D341Med (cell line): ENCODE measurements around the gene ZNF426.
A peak's percentile ranks its signal among the peaks of the same experiment; 100 is the strongest.

Experiments
- DNase-seq: peaks from one replicate; pipeline ENCODE4 v3.0.0; 2012; ENCODE audit warnings: low spot score

ZNF426 gene

DNA sequence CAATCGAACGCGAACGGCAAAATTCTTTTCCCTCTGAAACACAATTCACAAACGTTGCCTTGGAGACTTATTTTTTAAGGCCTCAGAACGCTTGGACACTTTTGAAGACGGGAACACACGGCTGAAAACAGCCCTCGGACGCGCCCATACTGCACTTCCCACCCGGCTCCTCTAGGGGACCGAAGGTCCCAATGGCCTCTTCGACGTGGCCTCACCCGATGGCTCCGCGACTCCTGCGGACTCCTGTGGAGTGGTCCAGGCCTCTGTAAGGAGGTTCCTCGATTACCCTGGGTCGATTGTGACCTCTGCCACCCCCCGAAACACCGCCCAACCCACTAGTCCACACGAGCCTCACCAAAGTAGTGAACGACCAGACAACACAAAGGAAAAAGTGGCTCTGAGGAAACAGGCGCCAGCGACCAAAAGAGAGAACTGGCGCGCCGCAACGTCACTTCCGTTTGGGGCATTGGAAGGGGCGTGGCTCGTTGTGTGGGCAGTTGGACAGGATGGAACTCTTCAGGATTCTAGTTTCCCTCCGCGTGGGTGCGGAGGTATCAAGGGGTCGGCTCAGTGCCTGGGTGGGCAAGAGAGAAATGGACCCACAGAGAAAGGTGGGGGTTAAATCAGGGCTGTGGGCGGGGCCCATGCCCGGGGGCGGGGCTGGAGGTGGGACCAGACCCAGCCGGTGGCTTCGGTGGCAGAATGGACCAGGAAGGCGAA lies 40.1 kb downstream of the ZNF426 start, which contains the start of gene ZNF560:
TSS of gene ZNF560 (minus strand) at position 434 of the 720 bp plus-strand sequence. CDS start 23,303 bp downstream, outside the sequence.
- peak; percentile 31 for DNase-seq

DNA sequence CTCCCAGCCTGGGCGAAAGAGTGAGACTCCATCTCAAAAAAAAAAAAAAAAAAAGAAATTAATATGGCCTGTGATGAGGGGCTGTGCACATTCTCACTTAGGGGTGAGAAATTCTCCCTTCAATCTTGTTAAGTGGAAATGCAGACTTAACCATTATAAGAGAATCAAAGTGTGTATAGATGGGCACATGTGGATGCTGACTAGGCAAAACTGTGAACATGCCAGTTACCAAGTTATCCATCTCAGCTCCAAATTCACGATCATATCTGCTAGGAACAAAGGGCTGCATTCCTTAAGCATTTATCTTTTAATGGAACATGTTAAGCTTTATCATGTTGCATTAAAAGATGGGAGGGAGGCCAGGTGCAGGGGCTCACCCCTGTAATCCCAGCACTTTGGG lies 44.3 kb downstream of the ZNF426 start:
- DNase-seq, result no peak

GRCh38 chr19:9487016-9487415 lies 51.4 kb downstream of the ZNF426 start:
- DNase-seq, result no peak

DNA sequence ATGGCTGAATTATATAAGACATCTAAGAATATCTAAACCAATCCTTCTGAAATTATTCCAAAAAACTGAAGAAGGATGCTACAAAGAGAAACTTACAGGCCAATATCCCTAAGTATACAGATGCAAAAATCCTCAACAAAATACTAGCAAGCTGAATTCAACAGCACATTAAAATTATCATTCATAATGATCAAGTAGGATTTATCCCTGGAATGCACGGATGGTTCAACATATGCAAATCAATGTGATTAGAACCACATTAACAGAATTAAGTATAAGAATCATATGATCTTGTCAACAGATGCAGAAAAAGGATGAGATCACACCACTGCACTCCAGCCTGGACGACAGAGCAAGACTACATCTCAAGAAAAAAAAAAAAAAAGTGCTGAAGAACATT lies 53.3 kb downstream of the ZNF426 start:
- no peak for DNase-seq

GRCh38 chr19:9474975-9475374 lies 63.5 kb downstream of the ZNF426 start:
- peak; percentile 44 for DNase-seq
